NCI-H345 treated with DMSO at 0.1 percent for 48 hours (cell line): ENCODE results near the gene IFI16.
A peak's percentile ranks its signal among the peaks of the same experiment; 100 is the strongest.

Experiments
- DNase-seq: peaks from one replicate; lab custom pipeline; 2025; ENCODE audit not compliant: unreplicated experiment; lab: John Stamatoyannopoulos, UW

Gene IFI16

GRCh38 chr1:159056069-159056698, 46.5 kb downstream of the IFI16 start:
- no peak for DNase-seq

- DNase-seq: no peak
Observed at GRCh38 chr1:159058751-159059150, 49.0 kb downstream of the IFI16 start.

GRCh38 chr1:159065106-159065505, 55.4 kb downstream of the IFI16 start:
- no peak for DNase-seq

- DNase-seq: no peak
Observed at GRCh38 chr1:159066108-159066507, 56.4 kb downstream of the IFI16 start.

- no peak for DNase-seq
Observed at GRCh38 chr1:159067699-159068621, 58.3 kb downstream of the IFI16 start.

GRCh38 chr1:159068886-159069285, 59.2 kb downstream of the IFI16 start:
- no peak for DNase-seq

GRCh38 chr1:159071970-159072582, 62.4 kb downstream of the IFI16 start:
- DNase-seq: peak; percentile 34

- DNase-seq: no peak
Observed at GRCh38 chr1:159076438-159077119, 66.9 kb downstream of the IFI16 start, which contains the start of gene AIM2. Gene AIM2, minus strand, starts transcription at chr1:159076766. Its CDS starts 3,267 bp downstream, at chr1:159073499.

- no peak for DNase-seq
Observed at GRCh38 chr1:159077120-159077961, 67.6 kb downstream of the IFI16 start.

GRCh38 chr1:159079525-159079924, 69.8 kb downstream of the IFI16 start:
- no peak for DNase-seq

GRCh38 chr1:159081626-159082025, 71.9 kb downstream of the IFI16 start:
- no peak for DNase-seq

- DNase-seq: no peak
Observed at GRCh38 chr1:159083013-159083412, 73.3 kb downstream of the IFI16 start.

- DNase-seq: no peak
Observed at GRCh38 chr1:159084152-159084551, 74.4 kb downstream of the IFI16 start.

GRCh38 chr1:159084867-159085266, 75.2 kb downstream of the IFI16 start:
- DNase-seq: no peak

GRCh38 chr1:159088050-159088449, 78.3 kb downstream of the IFI16 start:
- no peak for DNase-seq

GRCh38 chr1:159088546-159089183, 79.0 kb downstream of the IFI16 start:
- DNase-seq: no peak

GRCh38 chr1:159089184-159089791, 79.6 kb downstream of the IFI16 start:
- DNase-seq: no peak

GRCh38 chr1:159090286-159091179, 80.8 kb downstream of the IFI16 start:
- DNase-seq: no peak
